Kidney tubule cell (primary cell): ENCODE data around the gene CCDC148.
"Not testable (repeated sequence)": the region's sequence is repeated elsewhere in the genome, so short reads cannot be mapped to it uniquely, and the experiment has no call there.

Experiments used
- DNase-seq: peaks from one replicate; pipeline ENCODE4 v3.0.0-alpha.2; 2018; ENCODE audit warnings: low spot score

Gene CCDC148

DNA sequence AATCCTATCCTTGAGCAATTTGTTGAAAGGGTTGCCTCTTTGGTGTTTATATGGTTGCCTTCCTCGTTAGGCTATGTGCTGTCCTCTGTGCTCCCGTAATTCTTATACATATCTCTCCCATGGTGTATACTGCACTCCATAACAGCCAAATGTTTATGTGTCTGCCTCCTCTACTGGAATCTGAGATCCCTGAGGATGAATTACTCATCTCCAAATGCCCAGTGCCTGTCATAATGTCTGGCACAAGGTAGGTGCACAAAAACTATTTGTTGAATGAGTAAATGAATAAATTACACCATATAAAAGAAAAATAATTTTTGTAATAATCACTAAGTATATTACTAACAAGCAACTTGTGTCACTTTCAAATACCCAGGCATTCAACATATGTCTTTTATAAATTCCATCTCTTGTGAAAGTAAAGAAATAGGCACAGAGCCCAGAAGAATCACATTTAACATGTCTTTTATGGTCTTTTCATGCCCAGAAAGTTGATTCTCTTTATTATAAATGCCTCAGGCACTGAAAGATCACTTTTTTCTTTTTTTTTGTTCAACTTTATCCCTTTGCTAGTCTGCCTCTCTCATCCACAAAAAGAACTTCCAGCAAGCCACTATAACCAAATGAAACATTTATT, 164.9 kb downstream of the CCDC148 start:
- peak; percentile 9 for DNase-seq

GRCh38 chr2:158290225-158290624, 166.3 kb downstream of the CCDC148 start:
- no peak for DNase-seq

- DNase-seq: no peak
Observed at GRCh38 chr2:158276619-158277471, 179.7 kb downstream of the CCDC148 start.

DNA sequence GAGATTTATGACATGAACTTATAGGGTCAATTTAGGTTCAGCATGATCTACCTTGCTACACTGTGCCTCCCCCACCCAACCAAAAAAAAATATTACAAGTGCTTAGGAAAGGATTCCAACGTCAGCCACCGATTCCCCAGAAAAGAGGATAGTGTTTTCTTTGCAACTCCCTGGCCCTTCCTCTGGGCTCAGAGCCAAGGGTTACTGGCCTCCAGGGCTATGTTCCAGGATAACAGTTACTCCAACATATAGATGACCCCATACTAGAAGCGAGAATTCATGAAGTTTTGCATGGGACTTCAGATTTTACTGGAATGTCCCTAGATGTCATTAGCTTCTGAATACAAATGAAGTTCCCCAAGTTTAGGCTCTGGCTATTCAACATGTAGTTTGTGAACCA, 182.8 kb downstream of the CCDC148 start:
- DNase-seq: no peak

DNA sequence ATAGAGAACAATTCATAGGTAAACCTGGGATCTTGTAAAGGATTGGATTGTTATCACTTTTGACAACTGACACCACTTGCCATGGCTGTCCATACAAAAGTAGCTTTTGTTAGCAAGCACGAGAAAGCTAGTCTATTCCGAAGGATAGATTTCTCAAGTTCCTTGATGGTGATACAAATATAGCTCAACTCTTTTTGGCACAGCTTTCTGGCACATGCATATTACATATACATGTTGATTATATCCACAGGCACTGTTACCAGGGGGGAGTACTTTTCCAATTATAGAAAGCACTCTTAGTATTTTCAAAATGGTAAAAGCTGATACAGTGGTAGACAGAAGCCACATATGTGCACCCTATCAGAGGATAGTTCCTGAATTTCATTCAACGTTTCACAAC, 186.0 kb downstream of the CCDC148 start:
- no peak for DNase-seq

GRCh38 chr2:158269143-158269542, 187.4 kb downstream of the CCDC148 start:
- peak; percentile 22 for DNase-seq

GRCh38 chr2:158266111-158266510, 190.4 kb downstream of the CCDC148 start:
- no peak for DNase-seq

GRCh38 chr2:158255257-158255656, 201.3 kb downstream of the CCDC148 start:
- no peak for DNase-seq

DNA sequence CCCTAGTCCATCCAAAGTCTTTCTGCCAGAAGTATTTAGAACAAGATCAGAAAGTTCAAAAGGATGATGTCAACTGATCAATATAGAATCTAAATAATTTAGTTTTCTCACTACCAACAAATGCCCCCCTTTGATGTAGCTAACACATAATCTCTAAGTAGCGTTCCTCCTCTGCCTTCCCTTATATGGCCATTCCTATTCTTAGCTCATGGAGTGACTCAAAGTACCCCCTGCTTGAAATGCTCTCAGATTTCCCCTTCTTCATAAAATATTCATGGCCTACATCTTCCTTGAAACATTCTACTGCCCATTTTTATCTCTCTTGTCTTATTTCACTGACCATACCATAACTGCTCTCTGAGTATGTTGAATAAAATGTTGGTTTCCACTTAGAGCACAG, 203.4 kb downstream of the CCDC148 start:
- DNase-seq: no peak

- no peak for DNase-seq
Observed at GRCh38 chr2:158251356-158251755, 205.2 kb downstream of the CCDC148 start.

GRCh38 chr2:158243392-158243791, 213.2 kb downstream of the CCDC148 start:
- DNase-seq: no peak

DNA sequence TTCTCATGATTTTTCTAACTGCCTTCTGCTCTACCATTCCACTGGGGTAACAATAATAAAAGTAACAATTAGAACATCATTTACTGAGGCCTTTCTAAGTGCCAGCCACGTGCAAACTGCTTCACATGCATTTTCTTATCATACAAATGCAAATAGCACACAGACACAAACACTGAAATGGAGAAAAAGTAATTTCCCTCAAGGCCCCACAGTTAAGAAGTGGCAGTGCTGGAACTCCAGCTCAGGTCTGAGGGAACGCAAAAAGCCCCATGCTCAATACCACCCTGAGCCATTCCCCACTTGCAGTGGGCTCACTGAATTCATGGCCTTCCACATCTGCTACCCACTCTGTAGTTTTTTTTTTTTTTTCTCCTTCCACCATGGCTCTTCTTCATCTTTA, 214.3 kb downstream of the CCDC148 start:
- no peak for DNase-seq

DNA sequence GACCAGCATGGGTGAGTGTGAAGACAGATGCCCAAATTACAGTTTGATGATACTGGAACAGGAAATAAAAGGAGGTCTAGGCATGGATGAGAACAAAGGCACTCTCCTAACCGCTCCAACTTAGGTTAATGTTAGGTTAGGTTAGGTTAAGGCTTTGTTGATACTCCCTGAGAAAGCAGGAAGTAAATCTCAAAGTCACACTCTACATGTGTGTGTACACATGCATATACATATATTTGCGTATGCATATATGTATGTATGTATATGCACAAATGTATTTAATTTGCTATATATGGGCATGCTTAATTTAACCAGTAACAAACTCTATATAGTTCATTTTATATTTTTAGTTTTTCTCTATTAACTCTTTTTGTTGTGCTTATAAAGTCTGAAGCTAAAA, 215.6 kb downstream of the CCDC148 start:
- no peak for DNase-seq

DNA sequence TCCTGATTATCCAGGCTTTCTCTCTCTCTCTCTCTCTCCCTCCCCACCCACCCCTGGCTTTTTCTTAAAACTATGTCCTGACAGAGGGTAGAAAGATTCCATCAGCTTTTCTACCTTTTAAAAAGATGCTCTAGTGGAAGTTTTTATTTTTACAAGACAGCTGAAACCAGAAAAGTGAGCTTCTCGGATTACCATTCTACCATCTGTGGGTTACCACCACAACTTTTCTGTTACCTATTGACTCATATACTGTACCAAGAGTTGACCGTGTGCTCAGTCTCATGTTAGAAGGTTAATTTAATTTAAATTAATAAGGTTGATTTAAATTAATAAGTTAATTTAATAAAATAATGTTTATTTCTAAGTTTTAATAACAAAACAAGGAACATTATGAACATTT, 217.3 kb downstream of the CCDC148 start:
- no peak for DNase-seq

DNA sequence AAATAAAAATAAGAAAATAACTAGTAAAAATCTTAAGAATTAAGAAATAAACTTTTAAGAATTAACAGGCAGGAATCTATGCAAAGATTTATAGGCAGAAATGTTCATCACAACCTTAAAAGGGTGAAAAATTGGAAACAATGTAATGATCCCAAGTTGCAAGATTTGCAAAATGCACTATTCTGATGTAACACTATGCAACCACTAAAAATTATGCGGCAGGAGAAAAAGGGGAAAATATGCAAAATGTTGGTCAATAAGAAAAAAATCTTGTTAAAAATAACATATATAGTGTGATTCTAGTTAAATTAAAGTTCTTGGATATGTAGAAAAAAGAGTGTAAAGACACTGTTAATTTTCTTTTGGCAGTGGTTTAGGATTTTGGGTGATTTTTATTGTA, 222.1 kb downstream of the CCDC148 start:
- DNase-seq: no peak

DNA sequence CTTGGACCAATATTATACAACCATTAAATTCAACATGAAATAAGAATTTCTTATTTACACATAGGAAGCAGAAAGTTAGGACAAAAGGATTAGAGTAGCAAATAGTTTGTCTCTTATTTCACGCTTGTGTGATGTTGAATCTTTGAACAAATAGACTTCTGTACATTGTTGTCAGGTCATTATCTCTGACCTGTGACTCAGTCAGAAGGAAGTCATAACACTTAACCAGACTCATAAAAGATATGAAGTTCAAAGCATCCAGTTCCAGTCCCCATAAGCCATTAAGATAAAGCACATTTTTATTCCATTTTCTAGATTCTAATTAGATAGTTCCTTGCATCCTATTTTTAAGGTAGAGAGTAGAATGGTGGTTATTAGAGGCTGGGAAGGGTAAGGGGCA, 224.1 kb downstream of the CCDC148 start:
- peak; percentile 32 for DNase-seq

DNA sequence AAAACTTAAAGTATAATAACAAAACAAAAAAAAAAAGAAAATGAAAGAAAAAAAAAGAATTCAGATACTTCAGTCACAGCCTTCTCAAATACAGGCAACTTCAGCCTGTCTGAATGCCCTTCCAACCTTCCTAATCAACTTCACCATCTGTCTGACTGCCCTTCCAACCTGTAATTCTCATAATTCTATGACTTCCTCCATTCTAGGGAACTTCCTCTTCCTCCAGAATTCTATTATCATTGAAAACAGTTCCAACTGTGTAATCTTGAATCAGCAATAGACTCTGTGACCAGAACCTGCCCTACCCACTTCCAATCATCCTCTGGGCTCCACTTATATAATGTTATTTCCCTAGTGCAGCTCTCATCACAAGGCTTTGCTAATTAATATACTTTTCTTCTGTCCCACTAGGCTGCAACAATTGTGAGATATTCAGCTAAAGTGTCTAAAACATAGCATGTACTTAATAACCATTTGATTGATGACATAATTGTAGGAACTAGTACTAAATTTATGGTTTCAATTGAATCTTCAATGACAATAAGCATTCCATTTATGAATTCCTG, 227.5 kb downstream of the CCDC148 start:
- no peak for DNase-seq

- DNase-seq: not testable (repeated sequence)
Observed at GRCh38 chr2:158223066-158223465, 233.5 kb downstream of the CCDC148 start.

- DNase-seq: no peak
Observed at GRCh38 chr2:158221063-158222020, 235.2 kb downstream of the CCDC148 start.

- no peak for DNase-seq
Observed at GRCh38 chr2:158217593-158217992, 239.0 kb downstream of the CCDC148 start.

- peak; percentile 56 for DNase-seq
Observed at GRCh38 chr2:158214431-158214830, 242.1 kb downstream of the CCDC148 start.

- no peak for DNase-seq
Observed at GRCh38 chr2:158213773-158214172, 242.8 kb downstream of the CCDC148 start.
